ENCODE measurements around the gene ZNF263. TPM values are rescaled to one million over a fixed set of nuclear protein-coding genes. Genes with fewer than 3 reads are reported as not detected.

The ZNF263 gene
- polyA plus RNA-seq, 1 of the 3 experiments (the other 2 are of a cell fraction): 13.7 TPM

- POLR2A ChIA-PET: interaction anchor here (0.7 to 1.3 kb wide), 3 partner anchors 23 to 138 kb away, joined by 3 to 4 read pairs (median 4); partner anchors contain the start of genes NAA60 and ZNF597
Measured at GRCh38 chr16:3305109-3306068, 22.1 kb downstream of the ZNF263 start, which contains the start of the genes TIGD7 and ZNF75A. TSS of gene TIGD7 (minus strand) at chr16:3305430. CDS start at chr16:3300614, 4,816 bp downstream. TSS of gene ZNF75A (plus strand) at chr16:3305497. CDS start at chr16:3308429, 2,932 bp downstream.

More at GRCh38 chr16:3305109-3306068, 22.1 kb downstream of the ZNF263 start, which contains the start of the genes TIGD7 and ZNF75A:
- 9% methylated on average over 35 of the region's 103 CpGs for WGBS (ENCODE audit: low lambda C conversion rate)
- H3F3A ChIP-seq (replicated peaks; ENCODE audit: insufficient read depth): no peaks in the 10 kb centered on the region
- CTCF ChIA-PET: interaction anchor here (1.0 kb wide), 1 partner anchor 9 kb away, joined by 3 read pairs; no protein-coding TSS in a partner anchor
- no peaks in the 10 kb centered on the region for H3K9me2 ChIP-seq
- no peaks in the 10 kb centered on the region for H3K27me3 ChIP-seq (ENCODE audit: insufficient read depth)
- peak; percentile 90 for DNase-seq
- peak within 1 kb of the TSS; percentile 66 for H3K9ac ChIP-seq
- peak within 1 kb of the TSS; percentile 54 to 68 for H3K27ac ChIP-seq (ENCODE audit: low read depth in 2 of 2, low read length in 1 of 2)
- TF ChIP-seq CTCF (IDR thresholded peaks at IDR 0.05) (peak; percentile 14; the same call in 1 of the 2 replicates), ELF1 (IDR thresholded peaks at IDR 0.05) (peak; percentile 50; the same call in 1 of the 2 replicates), NFIC (IDR thresholded peaks at IDR 0.05; ENCODE audit: borderline replicate concordance) (no peak), GABPA (IDR thresholded peaks at IDR 0.05; ENCODE audit: low read depth) (peak; percentile 87), RFX5 (IDR thresholded peaks at IDR 0.05; ENCODE audit: low read length) (no peak), RCOR1 (IDR thresholded peaks at IDR 0.05; ENCODE audit: low read length) (no peak), CHD2 (IDR thresholded peaks at IDR 0.05; ENCODE audit: low read length, partially characterized antibody) (peak; percentile 37), RAD21 (IDR thresholded peaks at IDR 0.05; ENCODE audit: low read length) (no peak), GATA2 (CRISPR knock-in tag; IDR thresholded peaks at IDR 0.05) (0 out of 2 replicates have a peak, but pooled peaks have one; percentile 11), TAF1 (IDR thresholded peaks at IDR 0.05; ENCODE audit: borderline replicate concordance, low read depth, low read length) (peak; percentile 45; the same call in 1 of the 2 replicates), POLR2AphosphoS5 (IDR thresholded peaks at IDR 0.05; ENCODE audit: low read depth, low read length) (peak; percentile 89), FOSL2 (IDR thresholded peaks at IDR 0.05; ENCODE audit: borderline replicate concordance, low read depth) (no peak), MAX (IDR thresholded peaks at IDR 0.05; ENCODE audit: low read depth) (peak; percentile 79), FOXM1 (IDR thresholded peaks at IDR 0.05; ENCODE audit: low read depth) (no peak), SMC3 (IDR thresholded peaks at IDR 0.05; ENCODE audit: low read depth, low read length) (no peak), YY1 (IDR thresholded peaks at IDR 0.05; ENCODE audit: low read depth) (peak; percentile 93), USF1 (IDR thresholded peaks at IDR 0.05; ENCODE audit: borderline replicate concordance, low read depth) (0 out of 2 replicates have a peak, but pooled peaks have one; percentile 13), TCF12 (IDR thresholded peaks at IDR 0.05) (no peak; the same call in 1 of the 2 replicates), PBX3 (IDR thresholded peaks at IDR 0.05) (no peak), FOXJ3 (CRISPR knock-in tag; IDR thresholded peaks at IDR 0.05) (no peak)
- no peaks in the 10 kb centered on the region; a peak in 1 of 4 replicates for H3K4me1 ChIP-seq (ENCODE audit: control insufficient read depth in 1 of 2, insufficient read depth in 2 of 2, low read depth in 1 of 2, low read length in 1 of 2)
- H2AFZ ChIP-seq (ENCODE audit: low read depth): peak within 1 kb of the TSS; percentile 89
- peaks cover 4% of the 10 kb centered on the region; the same call in 1 of the 2 replicates for H3K79me2 ChIP-seq (ENCODE audit: insufficient read depth)
- H3K4me3 ChIP-seq (ENCODE audit: low read depth in 2 of 2, low read length in 1 of 2): peak within 1 kb of the TSS; percentile 59 to 69
- H4K20me1 ChIP-seq (ENCODE audit: insufficient read depth): no peaks in the 10 kb centered on the region
- peak within 1 kb of the TSS; percentile 75 for H3K4me2 ChIP-seq
- H3K9me3 ChIP-seq: peaks cover 14% of the 10 kb centered on the region; the same call in 1 of the 2 replicates
- peaks cover 14 to 56% of the 10 kb centered on the region in 2 experiments for H3K36me3 ChIP-seq (replicated peaks in 1 of 2; ENCODE audit: control insufficient read depth in 1 of 2, insufficient read depth in 2 of 2, low read length in 1 of 2)

Measured in SK-N-SH (cell line).